Astrocyte (in vitro differentiated cells and primary cell): ENCODE measurements around the gene RHOB. TPM values are rescaled to one million over a fixed set of nuclear protein-coding genes. Genes with fewer than 3 reads are reported as not detected.

Source experiments
- DNase-seq: peaks from one replicate; pipeline ENCODE4 v3.0.0-alpha.2; 2010; ENCODE audit warnings: low read depth
- FAIRE-seq: peaks from 2 replicates; lab custom pipeline; 2011; peaks lifted over from hg19 to GRCh38; lab: Jason Lieb, UNC
- H2AFZ ChIP-seq: 2 replicates; pipeline ENCODE4 v1.6.0; 2012; ENCODE audit warnings: low read depth, low read length, inconsistent platforms
- H3K27ac ChIP-seq: 2 replicates; pipeline ENCODE4 v1.5.1; 2011; ENCODE audit warnings: low read depth, low read length, inconsistent platforms
- H3K27me3 ChIP-seq: 2 replicates; pipeline ENCODE4 v1.6.0; 2011; ENCODE audit warnings: low read length, inconsistent platforms; ENCODE audit not compliant: insufficient read depth
- H3K36me3 ChIP-seq: 2 replicates; pipeline ENCODE4 v1.5.1; 2011; ENCODE audit warnings: low read length, inconsistent platforms; ENCODE audit not compliant: insufficient read depth
- H3K4me1 ChIP-seq: 2 replicates; pipeline ENCODE4 v1.5.1; 2011; ENCODE audit warnings: low read length, inconsistent platforms; ENCODE audit not compliant: insufficient read depth
- H3K4me2 ChIP-seq: 2 replicates; pipeline ENCODE4 v1.6.0; 2012; ENCODE audit warnings: low read length, inconsistent platforms
- H3K4me3 ChIP-seq: 2 replicates; pipeline ENCODE4 v1.5.1; 2011; ENCODE audit warnings: low read depth, mild to moderate bottlenecking, low read length, inconsistent platforms; ENCODE audit not compliant: insufficient read depth
- H3K79me2 ChIP-seq: 2 replicates; pipeline ENCODE4 v1.6.0; 2012; ENCODE audit warnings: mild to moderate bottlenecking, low read length, inconsistent platforms; ENCODE audit not compliant: insufficient read depth
- H3K9ac ChIP-seq: 2 replicates; pipeline ENCODE4 v1.6.0; 2012; ENCODE audit warnings: mild to moderate bottlenecking, low read length, inconsistent platforms
- H3K9me3 ChIP-seq: 2 replicates; pipeline ENCODE4 v1.5.1; 2012; ENCODE audit warnings: low read depth, mild to moderate bottlenecking, low read length, inconsistent platforms; ENCODE audit not compliant: insufficient read depth
- H4K20me1 ChIP-seq: 2 replicates; pipeline ENCODE4 v1.6.0; 2012; ENCODE audit warnings: low read length, inconsistent platforms; ENCODE audit not compliant: insufficient read depth
- H3K27ac Mint-ChIP-seq: one replicate; pipeline ENCODE4 v1.8.0; 2021; ENCODE audit warnings: mild to moderate bottlenecking, mixed read lengths; ENCODE audit not compliant: unreplicated experiment
- H3K27me3 Mint-ChIP-seq: one replicate; pipeline ENCODE4 v1.8.0; 2021; ENCODE audit warnings: low read depth, mixed read lengths; ENCODE audit not compliant: unreplicated experiment
- H3K36me3 Mint-ChIP-seq: one replicate; pipeline ENCODE4 v1.8.0; 2021; ENCODE audit warnings: low read depth, mixed read lengths; ENCODE audit not compliant: unreplicated experiment
- H3K4me1 Mint-ChIP-seq: one replicate; pipeline ENCODE4 v1.8.0; 2021; ENCODE audit warnings: low read depth, mixed read lengths; ENCODE audit not compliant: unreplicated experiment
- H3K4me3 Mint-ChIP-seq: one replicate; pipeline ENCODE4 v1.8.0; 2021; ENCODE audit warnings: mild to moderate bottlenecking, moderate library complexity, mixed read lengths; ENCODE audit not compliant: unreplicated experiment
- H3K9me3 Mint-ChIP-seq: one replicate; pipeline ENCODE4 v1.8.0; 2021; ENCODE audit warnings: mild to moderate bottlenecking, mixed read lengths; ENCODE audit not compliant: unreplicated experiment
- EZH2 ChIP-seq: IDR thresholded peaks from 2 replicates; pipeline ENCODE4 v1.6.1; 2012; ENCODE audit warnings: mild to moderate bottlenecking, low read length, inconsistent platforms; ENCODE audit not compliant: insufficient read depth
- total RNA-seq: library from RNA; stranded (reverse); gene quantifications from 2 replicates; pipeline ENCODE4 v1.2.1, GENCODE V29; 2021
- TF ChIP-seq, protein P1 (sequence below): IDR thresholded peaks from 2 replicates; pipeline ENCODE4 v1.5.1; 2011; ENCODE audit warnings: low read depth, mild to moderate bottlenecking, inconsistent platforms, low read length, moderate library complexity; ENCODE audit not compliant: insufficient read depth

RHOB gene
- total RNA-seq, 1 donor from 2014 or later, result 161 TPM

DNA sequence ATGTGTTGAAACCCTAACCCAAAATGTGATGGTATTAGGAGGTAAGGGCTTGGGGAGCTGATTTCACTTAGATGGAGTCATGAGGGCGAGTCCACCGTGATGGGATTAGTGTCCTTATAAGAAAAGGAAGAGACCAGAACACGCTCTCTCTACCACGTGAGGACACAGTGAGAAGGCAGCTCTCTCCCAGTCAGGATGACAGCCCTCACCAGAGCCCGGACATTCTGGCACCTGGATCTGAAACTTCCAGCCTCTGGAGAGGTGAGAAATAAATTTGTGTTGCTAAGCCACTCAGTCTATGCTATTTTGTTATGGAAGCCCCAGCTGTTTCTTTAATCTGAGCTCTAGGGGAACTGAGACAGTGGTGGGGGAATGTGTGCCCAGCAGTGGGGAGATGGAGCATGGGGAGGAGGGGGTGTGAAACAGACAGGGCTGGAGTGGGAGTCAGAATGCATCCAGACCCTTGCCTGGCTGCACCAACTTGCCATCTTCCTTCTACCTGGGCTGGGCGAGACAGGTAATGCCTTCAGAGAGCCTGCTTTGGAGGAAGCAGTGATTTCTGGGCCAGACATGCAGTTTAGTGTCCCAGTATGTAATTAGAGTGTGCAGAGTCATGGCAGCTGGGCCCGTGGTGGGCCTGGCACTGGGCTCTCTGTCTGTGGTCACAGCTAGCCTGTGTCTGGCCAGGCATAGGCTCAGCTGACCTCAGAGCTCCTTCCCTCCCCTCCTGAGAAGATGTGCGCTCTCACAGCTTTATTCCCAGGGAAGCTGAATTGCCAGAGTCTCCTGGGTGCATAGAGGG is 38.1 kb downstream of the RHOB start:
- Histone ChIP-seq H2AFZ (no peak overlapping the region), H3K4me1 (peaks cover 24% of the 10 kb centered on the region), H3K9me3 (no peaks in the 10 kb centered on the region), H3K27me3 (no peaks in the 10 kb centered on the region), H3K4me3 (no peak overlapping the region), H3K79me2 (no peaks in the 10 kb centered on the region), H3K36me3 (no peaks in the 10 kb centered on the region), H3K27ac (no peak overlapping the region), H3K9ac (no peak overlapping the region), H4K20me1 (no peaks in the 10 kb centered on the region), H3K4me2 (no peak overlapping the region)
- peaks cover 9% of the 10 kb centered on the region for H3K27me3 Mint-ChIP-seq
- no peak overlapping the region for H3K27ac Mint-ChIP-seq
- no peaks in the 10 kb centered on the region for H3K9me3 Mint-ChIP-seq
- H3K4me1 Mint-ChIP-seq, result peaks cover 26% of the 10 kb centered on the region
- TF ChIP-seq EZH2, result no peak
- TF ChIP-seq, protein P1, sequence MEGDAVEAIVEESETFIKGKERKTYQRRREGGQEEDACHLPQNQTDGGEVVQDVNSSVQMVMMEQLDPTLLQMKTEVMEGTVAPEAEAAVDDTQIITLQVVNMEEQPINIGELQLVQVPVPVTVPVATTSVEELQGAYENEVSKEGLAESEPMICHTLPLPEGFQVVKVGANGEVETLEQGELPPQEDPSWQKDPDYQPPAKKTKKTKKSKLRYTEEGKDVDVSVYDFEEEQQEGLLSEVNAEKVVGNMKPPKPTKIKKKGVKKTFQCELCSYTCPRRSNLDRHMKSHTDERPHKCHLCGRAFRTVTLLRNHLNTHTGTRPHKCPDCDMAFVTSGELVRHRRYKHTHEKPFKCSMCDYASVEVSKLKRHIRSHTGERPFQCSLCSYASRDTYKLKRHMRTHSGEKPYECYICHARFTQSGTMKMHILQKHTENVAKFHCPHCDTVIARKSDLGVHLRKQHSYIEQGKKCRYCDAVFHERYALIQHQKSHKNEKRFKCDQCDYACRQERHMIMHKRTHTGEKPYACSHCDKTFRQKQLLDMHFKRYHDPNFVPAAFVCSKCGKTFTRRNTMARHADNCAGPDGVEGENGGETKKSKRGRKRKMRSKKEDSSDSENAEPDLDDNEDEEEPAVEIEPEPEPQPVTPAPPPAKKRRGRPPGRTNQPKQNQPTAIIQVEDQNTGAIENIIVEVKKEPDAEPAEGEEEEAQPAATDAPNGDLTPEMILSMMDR, result no peak
- no peaks in the 10 kb centered on the region for H3K36me3 Mint-ChIP-seq
- FAIRE-seq (no peak), DNase-seq (no peak)
- H3K4me3 Mint-ChIP-seq, result no peak overlapping the region

DNA sequence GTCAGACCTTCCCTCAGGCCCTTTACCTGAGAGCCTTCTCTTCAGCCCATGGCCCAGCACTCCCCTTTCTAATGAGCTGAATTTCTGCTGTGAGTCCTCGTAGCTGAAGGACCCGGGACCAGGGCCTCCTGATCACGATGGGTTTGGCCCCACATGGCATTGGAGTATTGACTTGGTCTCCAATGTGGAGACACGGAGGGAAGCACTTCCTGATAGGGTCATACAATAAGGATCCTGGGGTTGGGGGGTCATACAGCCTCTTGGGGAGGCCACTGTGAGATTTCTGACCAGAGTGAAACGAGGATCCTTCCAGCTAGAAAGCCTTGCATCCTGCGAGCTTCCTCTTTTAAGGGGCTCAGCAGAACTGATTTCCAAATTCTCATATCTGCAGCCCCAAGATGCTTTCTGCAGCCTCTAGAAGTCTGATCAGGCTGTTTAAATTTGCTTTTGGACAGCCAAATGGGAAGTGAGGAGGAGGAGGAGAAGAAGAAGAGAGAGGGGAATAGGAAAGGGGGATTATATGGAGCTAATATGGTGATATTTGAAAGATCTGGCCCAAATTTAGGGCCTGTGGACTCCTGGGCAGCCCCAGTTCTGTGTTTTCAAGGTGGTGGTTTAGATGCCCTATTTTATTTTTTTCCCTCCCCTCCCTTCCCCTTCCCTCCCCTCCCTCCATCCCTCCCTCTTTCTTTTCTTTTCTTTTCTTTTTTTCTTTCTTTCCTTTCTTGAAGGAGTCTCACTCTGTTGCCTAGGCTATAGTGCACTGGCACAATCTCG is 38.9 kb downstream of the RHOB start:
- peaks cover 9% of the 10 kb centered on the region for H3K27me3 Mint-ChIP-seq
- peaks cover 33% of the 10 kb centered on the region for H3K4me1 Mint-ChIP-seq
- H4K20me1 ChIP-seq, result no peaks in the 10 kb centered on the region
- H3K4me2 ChIP-seq, result no peak overlapping the region
- no peaks in the 10 kb centered on the region for H3K36me3 ChIP-seq
- no peak for FAIRE-seq
- no peak overlapping the region for H3K4me3 ChIP-seq
- H3K36me3 Mint-ChIP-seq, result no peaks in the 10 kb centered on the region
- TF ChIP-seq, protein P1, result no peak
- no peak for TF ChIP-seq EZH2
- H3K4me1 ChIP-seq, result peaks cover 32% of the 10 kb centered on the region
- no peaks in the 10 kb centered on the region for H3K27me3 ChIP-seq
- no peaks in the 10 kb centered on the region for H3K9me3 Mint-ChIP-seq
- H3K27ac ChIP-seq, result no peak overlapping the region
- no peak overlapping the region for H3K4me3 Mint-ChIP-seq
- H2AFZ ChIP-seq, result no peak overlapping the region
- H3K9ac ChIP-seq, result no peak overlapping the region
- no peak for DNase-seq
- H3K27ac Mint-ChIP-seq, result no peak overlapping the region
- H3K79me2 ChIP-seq, result no peaks in the 10 kb centered on the region
- no peaks in the 10 kb centered on the region for H3K9me3 ChIP-seq
